H9 (cell line): ENCODE measurements around the gene INSM1. TPM values are rescaled to one million over a fixed set of nuclear protein-coding genes. Genes with fewer than 3 reads are reported as not detected.

Experiments used
- DNase-seq: peaks from one replicate; pipeline ENCODE4 v3.0.0-alpha.2; 2017
- H2AFZ ChIP-seq: one replicate; pipeline ENCODE4 v1.6.1; 2013; ENCODE audit warnings: mild to moderate bottlenecking, low read length, control low read depth, moderate library complexity
- H2AK5ac ChIP-seq: 2 replicates; pipeline ENCODE4 v1.6.1; 2013; ENCODE audit warnings: low read length, control low read depth, mixed read lengths; ENCODE audit not compliant: insufficient read length
- H2BK120ac ChIP-seq: one replicate; pipeline ENCODE4 v1.6.1; 2013; ENCODE audit warnings: low read depth, mild to moderate bottlenecking, low read length, control low read depth, inconsistent platforms; ENCODE audit not compliant: poor library complexity, severe bottlenecking
- H2BK12ac ChIP-seq: 2 replicates; pipeline ENCODE4 v1.6.1; 2013; ENCODE audit warnings: low read length, control low read depth, mixed read lengths, low read depth; ENCODE audit not compliant: insufficient read length
- H2BK15ac ChIP-seq: 2 replicates; pipeline ENCODE4 v1.6.1; 2013; ENCODE audit warnings: low read depth, low read length, control low read depth
- H2BK20ac ChIP-seq: one replicate; pipeline ENCODE4 v1.6.1; 2013; ENCODE audit warnings: low read depth, mild to moderate bottlenecking, low read length, control low read depth, inconsistent platforms; ENCODE audit not compliant: poor library complexity, severe bottlenecking
- H2BK5ac ChIP-seq: 2 replicates; pipeline ENCODE4 v1.6.1; 2013; ENCODE audit warnings: low read length, control low read depth, mixed read lengths; ENCODE audit not compliant: insufficient read length
- H3K14ac ChIP-seq: 2 replicates; pipeline ENCODE4 v1.6.1; 2013; ENCODE audit warnings: low read length, control low read depth; ENCODE audit not compliant: insufficient read depth
- H3K18ac ChIP-seq: 2 replicates; pipeline ENCODE4 v1.6.1; 2013; ENCODE audit warnings: low read depth, mild to moderate bottlenecking, mixed read lengths, low read length, control low read depth; ENCODE audit not compliant: insufficient read length
- H3K23ac ChIP-seq: 2 replicates; pipeline ENCODE4 v1.6.1; 2013; ENCODE audit warnings: low read length, control low read depth, mixed read lengths, low read depth; ENCODE audit not compliant: insufficient read length
- H3K23me2 ChIP-seq: 2 replicates; pipeline ENCODE4 v1.6.1; 2013; ENCODE audit warnings: low read depth, mild to moderate bottlenecking, mixed read lengths, low read length, control low read depth; ENCODE audit not compliant: insufficient read length, poor library complexity, severe bottlenecking
- H3K27ac ChIP-seq: 2 replicates; pipeline ENCODE4 v1.5.1; 2013; ENCODE audit warnings: low read length, control low read depth, mixed read lengths, low read depth; ENCODE audit not compliant: insufficient read length
- H3K27me3 ChIP-seq: 2 replicates; pipeline ENCODE4 v1.6.1; 2013; ENCODE audit warnings: low read length, control low read depth, inconsistent platforms; ENCODE audit not compliant: insufficient read depth
- H3K4ac ChIP-seq: 2 replicates; pipeline ENCODE4 v1.6.1; 2013; ENCODE audit warnings: low read depth, mild to moderate bottlenecking, control low read depth, inconsistent platforms, low read length, moderate library complexity
- H3K4me1 ChIP-seq: 2 replicates; pipeline ENCODE4 v1.6.1; 2013; ENCODE audit warnings: low read length, control low read depth, inconsistent platforms; ENCODE audit not compliant: insufficient read depth
- H3K4me2 ChIP-seq: 2 replicates; pipeline ENCODE4 v1.6.1; 2013; ENCODE audit warnings: low read length, control low read depth, mixed read lengths; ENCODE audit not compliant: insufficient read length, insufficient read depth
- H3K56ac ChIP-seq: 2 replicates; pipeline ENCODE4 v1.6.1; 2013; ENCODE audit warnings: low read depth, mild to moderate bottlenecking, mixed read lengths, low read length, control low read depth; ENCODE audit not compliant: insufficient read length
- H3K79me1 ChIP-seq: 2 replicates; pipeline ENCODE4 v1.6.1; 2013; ENCODE audit warnings: low read depth, mild to moderate bottlenecking, moderate library complexity, low read length, control low read depth, inconsistent platforms; ENCODE audit not compliant: insufficient read depth, poor library complexity, severe bottlenecking
- H3K79me2 ChIP-seq: 2 replicates; pipeline ENCODE4 v1.6.1; 2013; ENCODE audit warnings: low read length, control low read depth, inconsistent platforms; ENCODE audit not compliant: insufficient read depth
- H3K9ac ChIP-seq: 2 replicates; pipeline ENCODE4 v1.6.1; 2013; ENCODE audit warnings: low read length, control low read depth, mixed read lengths; ENCODE audit not compliant: insufficient read length; ENCODE audit errors: extremely low read depth
- H3K9me3 ChIP-seq: one replicate; pipeline ENCODE4 v1.6.1; 2013; ENCODE audit warnings: low read depth, low read length, inconsistent platforms; ENCODE audit not compliant: control insufficient read depth
- H3T11ph ChIP-seq: one replicate; pipeline ENCODE4 v1.6.1; 2013; ENCODE audit warnings: mild to moderate bottlenecking, low read length, control low read depth, inconsistent platforms
- H4K20me1 ChIP-seq: one replicate; pipeline ENCODE4 v1.6.1; 2013; ENCODE audit not compliant: control insufficient read depth, insufficient read length, insufficient read depth
- H4K5ac ChIP-seq: 2 replicates; pipeline ENCODE4 v1.6.1; 2013; ENCODE audit warnings: low read depth, mild to moderate bottlenecking, mixed read lengths, low read length, control low read depth; ENCODE audit not compliant: insufficient read length
- H4K8ac ChIP-seq: replicated peaks from 2 replicates; pipeline ENCODE4 v1.6.1; 2013; ENCODE audit warnings: low read length, control low read depth, mixed read lengths, low read depth; ENCODE audit not compliant: insufficient read length
- H4K91ac ChIP-seq: 2 replicates; pipeline ENCODE4 v1.6.1; 2013; ENCODE audit warnings: low read depth, mild to moderate bottlenecking, moderate library complexity, mixed read lengths, low read length, control low read depth; ENCODE audit not compliant: insufficient read length
- H3K27ac Mint-ChIP-seq, 3 experiments: 2 replicates in 2 of 3; 3 replicates in 1 of 3; pipeline ENCODE4 v1.8.0; 2020 to 2021; ENCODE audit warnings: mixed read lengths in 3 of 3, mild to moderate bottlenecking in 1 of 3, moderate library complexity in 1 of 3
- H3K27me3 Mint-ChIP-seq: 2 replicates; pipeline ENCODE4 v1.8.0; 2021; ENCODE audit warnings: low read depth, mild to moderate bottlenecking, moderate library complexity, mixed read lengths
- H3K36me3 Mint-ChIP-seq, 3 experiments: 2 replicates in 2 of 3; 3 replicates in 1 of 3; pipeline ENCODE4 v1.8.0; 2020 to 2021; ENCODE audit warnings: low read depth in 3 of 3, mixed read lengths in 3 of 3; ENCODE audit not compliant: insufficient read depth in 1 of 3
- H3K4me1 Mint-ChIP-seq, 2 experiments: 2 replicates each; pipeline ENCODE4 v1.8.0; 2020; ENCODE audit warnings: mixed read lengths in 2 of 2
- H3K4me3 Mint-ChIP-seq, 2 experiments: 2 replicates in 1 of 2; 3 replicates in 1 of 2; pipeline ENCODE4 v1.8.0; 2020 to 2021; ENCODE audit warnings: mild to moderate bottlenecking in 2 of 2, mixed read lengths in 2 of 2, moderate library complexity in 1 of 2
- H3K9me3 Mint-ChIP-seq, 2 experiments: 2 replicates in 1 of 2; 3 replicates in 1 of 2; pipeline ENCODE4 v1.8.0; 2020; ENCODE audit warnings: mild to moderate bottlenecking in 2 of 2, mixed read lengths in 2 of 2, moderate library complexity in 1 of 2
- CTCF ChIP-seq: fragments of 200-600 bp; sonication (generic); conservative IDR thresholded peaks from 3 replicates; pipeline ENCODE4 v1.8.0; 2021; ENCODE audit warnings: antibody characterized with exemption, mild to moderate bottlenecking
- WGBS: extraction: QIAGEN DNeasy Blood & Tissue Kit; methylation state at CpG from one replicate; pipeline ENCODE4 v1.1.7; 2013; ENCODE audit warnings: missing lambda C conversion rate, low lambda C conversion rate, mixed read lengths; ENCODE audit not compliant: insufficient read length; ENCODE audit errors: extremely low coverage; 5-methylcytosine and 5-hydroxymethylcytosine counted together
- total RNA-seq: library from RNA; stranded (reverse); gene quantifications from 2 replicates; pipeline ENCODE4 v1.2.1, GENCODE V29; 2021

The INSM1 gene
- total RNA-seq, 1 experiment from 2014 or later: 0.83 TPM

GRCh38 chr20:20365480-20366161 is 2.3 kb upstream of the INSM1 start:
- Mint-ChIP-seq H3K27me3 (peaks cover 86% of the 10 kb centered on the region), H3K9me3 (peaks cover 0 to 2% of the 10 kb centered on the region in 2 experiments; a peak in 3 of 5 replicates), H3K4me1 (peaks cover 40 to 53% of the 10 kb centered on the region in 2 experiments), H3K36me3 (no peaks in the 10 kb centered on the region), H3K27ac (no peak overlapping the region), H3K4me3 (peak overlapping the region; percentile 22 to 78; a peak in 4 of 5 replicates)
- Histone ChIP-seq H2AK5ac (no peak overlapping the region), H2BK12ac (no peak overlapping the region), H3K9ac (no peak overlapping the region), H3K18ac (no peak overlapping the region), H2BK5ac (no peak overlapping the region), H3K4me1 (no peaks in the 10 kb centered on the region), H3K9me3 (no peaks in the 10 kb centered on the region), H3K23ac (no peak overlapping the region), H3K4me2 (peak overlapping the region; percentile 54), H4K91ac (no peak overlapping the region), H4K8ac (no peak overlapping the region), H2AFZ (no peak overlapping the region), H3K79me2 (no peaks in the 10 kb centered on the region), H2BK15ac (no peak overlapping the region), H4K20me1 (no peaks in the 10 kb centered on the region), H3K14ac (no peak overlapping the region), H3K79me1 (no peaks in the 10 kb centered on the region), H3K27me3 (peaks cover 45% of the 10 kb centered on the region), H3K56ac (no peak overlapping the region), H3T11ph (no peak overlapping the region), H3K4ac (no peak overlapping the region), H3K23me2 (peaks cover 41% of the 10 kb centered on the region), H4K5ac (no peak overlapping the region), H2BK120ac (no peak overlapping the region), H2BK20ac (no peak overlapping the region), H3K27ac (no peak overlapping the region)
- no peak for DNase-seq
- WGBS: no CpG with 5 or more reads among the region's 18 CpGs
- TF ChIP-seq CTCF: no peak
